Sigmoid colon (tissue), 7 donors: Measurements from ENCODE around the gene IL4. TPM values are rescaled to one million over a fixed set of nuclear protein-coding genes. Genes with fewer than 3 reads are reported as not detected.

ENCODE experiments used
- DNase-seq: peaks from one replicate; pipeline ENCODE4 v3.0.0-alpha.2; 2019
- H3K27ac ChIP-seq, 4 donors: fragments of 200-600 bp; sonication (generic); one replicate each; pipeline ENCODE4 v1.5.1; 2016 to 2019; ENCODE audit warnings: mild to moderate bottlenecking in 1 of 4
- H3K27me3 ChIP-seq, 3 donors: fragments of 200-600 bp; sonication (generic); one replicate each; pipeline ENCODE4 v1.5.1; 2019; ENCODE audit warnings: mild to moderate bottlenecking in 1 of 3
- H3K36me3 ChIP-seq, 4 donors: fragments of 200-600 bp; sonication (generic); one replicate each; pipeline ENCODE4 v1.5.1; 2016 to 2019
- H3K4me1 ChIP-seq, 4 donors: fragments of 200-600 bp; sonication (generic); one replicate each; pipeline ENCODE4 v1.5.1; 2017 to 2019
- H3K4me3 ChIP-seq, 4 donors: fragments of 200-600 bp; sonication (generic); one replicate each; pipeline ENCODE4 v1.5.1; 2017 to 2019; ENCODE audit warnings: mild to moderate bottlenecking in 2 of 4, moderate library complexity in 1 of 4
- H3K9me3 ChIP-seq, 4 donors: fragments of 200-600 bp in 3 of 4; sonication (generic) in 3 of 4; one replicate each; pipeline versions ENCODE4 v1.5.1 to v1.6.1; 2013 to 2019
- EP300 ChIP-seq, 4 donors: sonication (generic); formaldehyde crosslinking; IDR thresholded peaks; one replicate each; pipeline ENCODE4 v1.6.1; 2017; ENCODE audit warnings: antibody characterized with exemption in 4 of 4
- POLR2A ChIP-seq, 2 donors: fragments of 450-650 bp; IDR thresholded peaks; one replicate each; pipeline ENCODE4 v1.6.1; 2016; ENCODE audit warnings: antibody characterized with exemption in 2 of 2, mild to moderate bottlenecking in 2 of 2, moderate library complexity in 2 of 2
- POLR2AphosphoS5 ChIP-seq, 4 donors: sonication (generic); formaldehyde crosslinking; IDR thresholded peaks; one replicate each; pipeline ENCODE4 v1.6.1; 2017; ENCODE audit warnings: antibody characterized with exemption in 4 of 4
- WGBS, 2 donors: extraction: QIAGEN DNeasy Blood & Tissue Kit; methylation state at CpG; one replicate each; pipeline ENCODE4 v1.1.7; 2013; 5-methylcytosine and 5-hydroxymethylcytosine counted together
- intact Hi-C: fragments of 100-400 bp; cut with DNase I; formaldehyde crosslinking; loops from one replicate; pipeline ENCODE4 v1.15.1; 2023
- polyA plus RNA-seq, 3 donors: library from polyadenylated mRNA; stranded (reverse); fragments of 200-250 nt; gene quantifications; one replicate each; pipeline ENCODE4 v1.2.3, GENCODE V29; 2013
- total RNA-seq, 4 donors: library from RNA; depleted of rRNA; stranded (reverse); fragments of >200 nt; gene quantifications; one replicate each; pipeline ENCODE4 v1.1.0, GENCODE V29; 2016
- TF ChIP-seq, protein P1 (sequence below), 4 experiments: fragments of 450-650 bp in 3 of 4; fragments of 200-600 bp in 1 of 4; IDR thresholded peaks; one replicate each; pipeline ENCODE4 v1.5.1; 2016 to 2019; ENCODE audit warnings: antibody characterized with exemption in 4 of 4, mild to moderate bottlenecking in 3 of 4, moderate library complexity in 2 of 4
- donor health status: healthy with polysubstance abuse.
- donor health status: Bipolar disorder and iron deficiency.
- donor health status: healthy.

IL4 gene
- total and polyA plus RNA-seq, 7 donors: not detected

- H3K4me1 ChIP-seq: no peaks in the 10 kb centered on the region
- H3K27ac ChIP-seq: no peak overlapping the region
- H3K9me3 ChIP-seq: no peaks in the 10 kb centered on the region
- H3K36me3 ChIP-seq: no peaks in the 10 kb centered on the region
- DNase-seq: no peak
- 87 to 89% methylated on average over 12 of the region's 12 CpGs for WGBS, 2 donors
- intact Hi-C loops: no loop called here
- no peak for TF ChIP-seq EP300 (IDR thresholded peaks at IDR 0.05)
- no peak for TF ChIP-seq POLR2A (IDR thresholded peaks at IDR 0.05)
- TF ChIP-seq, protein P1, sequence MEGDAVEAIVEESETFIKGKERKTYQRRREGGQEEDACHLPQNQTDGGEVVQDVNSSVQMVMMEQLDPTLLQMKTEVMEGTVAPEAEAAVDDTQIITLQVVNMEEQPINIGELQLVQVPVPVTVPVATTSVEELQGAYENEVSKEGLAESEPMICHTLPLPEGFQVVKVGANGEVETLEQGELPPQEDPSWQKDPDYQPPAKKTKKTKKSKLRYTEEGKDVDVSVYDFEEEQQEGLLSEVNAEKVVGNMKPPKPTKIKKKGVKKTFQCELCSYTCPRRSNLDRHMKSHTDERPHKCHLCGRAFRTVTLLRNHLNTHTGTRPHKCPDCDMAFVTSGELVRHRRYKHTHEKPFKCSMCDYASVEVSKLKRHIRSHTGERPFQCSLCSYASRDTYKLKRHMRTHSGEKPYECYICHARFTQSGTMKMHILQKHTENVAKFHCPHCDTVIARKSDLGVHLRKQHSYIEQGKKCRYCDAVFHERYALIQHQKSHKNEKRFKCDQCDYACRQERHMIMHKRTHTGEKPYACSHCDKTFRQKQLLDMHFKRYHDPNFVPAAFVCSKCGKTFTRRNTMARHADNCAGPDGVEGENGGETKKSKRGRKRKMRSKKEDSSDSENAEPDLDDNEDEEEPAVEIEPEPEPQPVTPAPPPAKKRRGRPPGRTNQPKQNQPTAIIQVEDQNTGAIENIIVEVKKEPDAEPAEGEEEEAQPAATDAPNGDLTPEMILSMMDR (IDR thresholded peaks at IDR 0.05): no peak
- no peak for TF ChIP-seq POLR2AphosphoS5 (IDR thresholded peaks at IDR 0.05)
- no peak overlapping the region for H3K4me3 ChIP-seq
- H3K27me3 ChIP-seq: no peaks in the 10 kb centered on the region
Observed at GRCh38 chr5:132684922-132685720, 11.3 kb downstream of the IL4 start.

GRCh38 chr5:132686193-132686592 is 12.4 kb downstream of the IL4 start:
- Histone ChIP-seq H3K4me1 (no peaks in the 10 kb centered on the region), H3K36me3 (no peaks in the 10 kb centered on the region), H3K27me3 (no peaks in the 10 kb centered on the region), H3K27ac (no peak overlapping the region), H3K9me3 (no peaks in the 10 kb centered on the region), H3K4me3 (no peak overlapping the region)
- intact Hi-C loops: no loop called here
- DNase-seq: no peak
- TF ChIP-seq, protein P1 (IDR thresholded peaks at IDR 0.05): no peak
- no peak for TF ChIP-seq POLR2A (IDR thresholded peaks at IDR 0.05)
- TF ChIP-seq EP300 (IDR thresholded peaks at IDR 0.05): no peak
- no peak for TF ChIP-seq POLR2AphosphoS5 (IDR thresholded peaks at IDR 0.05)
- 94 to 97% methylated on average over 3 of the region's 3 CpGs for WGBS, 2 donors

DNA sequence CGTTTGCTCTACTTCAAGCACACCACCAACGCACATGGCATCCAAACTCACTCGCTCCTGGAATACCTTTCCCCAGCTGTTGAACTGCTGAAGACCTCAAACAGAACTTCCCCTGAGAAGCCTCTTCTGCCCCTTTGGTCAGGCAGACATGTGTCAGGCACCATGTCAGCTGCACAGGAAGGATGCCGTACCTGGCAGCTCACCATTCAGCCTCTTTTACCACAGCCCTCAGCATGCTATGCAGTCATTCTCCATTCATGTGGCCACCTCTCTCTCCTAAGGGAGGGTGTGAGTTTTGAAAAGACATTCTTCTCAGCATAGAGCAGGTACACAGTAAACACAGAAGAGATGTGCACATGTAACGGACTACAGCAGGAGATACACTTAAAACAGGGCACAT is 14.2 kb downstream of the IL4 start:
- DNase-seq: no peak
- intact Hi-C loops: no loop called here
- Histone ChIP-seq H3K27ac (no peak overlapping the region), H3K4me3 (no peak overlapping the region), H3K27me3 (no peaks in the 10 kb centered on the region), H3K36me3 (no peaks in the 10 kb centered on the region), H3K9me3 (no peaks in the 10 kb centered on the region), H3K4me1 (no peaks in the 10 kb centered on the region)
- TF ChIP-seq, protein P1 (IDR thresholded peaks at IDR 0.05): no peak
- TF ChIP-seq EP300 (IDR thresholded peaks at IDR 0.05) (no peak), POLR2AphosphoS5 (IDR thresholded peaks at IDR 0.05) (no peak), POLR2A (IDR thresholded peaks at IDR 0.05) (no peak)
- 73 to 86% methylated on average over 5 of the region's 5 CpGs for WGBS, 2 donors

DNA sequence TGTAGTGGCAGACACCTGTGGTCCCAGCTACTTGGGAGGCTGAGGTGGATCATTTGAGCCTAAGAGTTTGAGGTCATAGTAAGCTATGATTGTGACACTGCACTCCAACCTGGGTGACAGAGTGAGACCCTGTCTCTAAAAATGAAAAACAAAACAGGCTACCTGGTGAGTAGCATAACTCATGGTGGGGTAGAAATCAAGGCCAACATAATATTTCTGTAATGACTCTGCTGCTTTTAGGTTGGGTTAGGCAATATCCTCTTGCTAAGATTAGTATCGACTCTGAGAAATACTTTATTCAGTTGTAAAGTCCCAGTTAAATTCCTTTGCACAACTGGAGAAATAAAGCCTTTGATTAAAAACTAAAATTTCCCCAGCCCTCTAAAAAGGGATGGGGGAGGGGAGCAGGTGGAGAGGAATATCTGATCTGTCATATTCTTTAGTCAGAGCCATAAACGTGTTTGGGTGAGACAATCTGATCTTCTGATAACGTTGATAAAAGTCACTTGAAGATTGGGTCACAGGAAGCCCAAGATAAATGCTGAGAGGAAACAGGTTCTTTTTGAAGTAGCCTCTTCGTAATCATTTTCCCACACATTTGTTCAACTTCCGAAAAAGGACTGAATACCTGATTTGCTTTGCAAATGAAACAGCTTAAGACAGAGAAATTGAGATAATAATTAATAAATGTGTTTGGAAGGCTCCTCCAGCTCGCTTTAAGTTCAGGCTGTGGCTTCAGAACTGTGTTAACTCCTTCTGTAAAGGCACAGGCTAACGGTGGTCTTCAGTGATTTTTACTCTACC is 14.9 kb downstream of the IL4 start:
- no peak overlapping the region for H3K4me3 ChIP-seq
- H3K4me1 ChIP-seq: no peaks in the 10 kb centered on the region
- no peak overlapping the region for H3K27ac ChIP-seq
- WGBS, 2 donors: 45 to 64% methylated on average over 7 of the region's 7 CpGs
- intact Hi-C loops: no loop called here
- no peaks in the 10 kb centered on the region for H3K27me3 ChIP-seq
- no peak for DNase-seq
- TF ChIP-seq EP300 (IDR thresholded peaks at IDR 0.05) (no peak), POLR2A (IDR thresholded peaks at IDR 0.05) (no peak), POLR2AphosphoS5 (IDR thresholded peaks at IDR 0.05) (no peak)
- TF ChIP-seq, protein P1 (IDR thresholded peaks at IDR 0.05): no peak
- H3K9me3 ChIP-seq: no peaks in the 10 kb centered on the region
- H3K36me3 ChIP-seq: no peaks in the 10 kb centered on the region
